Parathyroid adenoma (tissue), 2 donors: ENCODE results near the gene TDO2.
"Not testable (repeated sequence)": the region's sequence is repeated elsewhere in the genome, so short reads cannot be mapped to it uniquely, and the experiment has no call there.

Source experiments
- H2AFZ ChIP-seq: fragments of 300-600 bp; sonication (generic); one replicate; pipeline ENCODE4 v1.7.0; 2017; ENCODE audit warnings: antibody characterized with exemption, mild to moderate bottlenecking
- H3K27ac ChIP-seq: fragments of 300-600 bp; sonication (generic); one replicate; pipeline ENCODE4 v1.7.0; 2017
- H3K27me3 ChIP-seq: fragments of 300-600 bp; sonication (generic); one replicate; pipeline ENCODE4 v1.7.0; 2017; ENCODE audit warnings: low read length; ENCODE audit not compliant: control insufficient read depth, insufficient read depth
- H3K36me3 ChIP-seq: fragments of 300-600 bp; sonication (generic); one replicate; pipeline ENCODE4 v1.7.0; 2017; ENCODE audit warnings: low read length; ENCODE audit not compliant: control insufficient read depth, insufficient read depth
- H3K4me1 ChIP-seq: fragments of 300-600 bp; sonication (generic); one replicate; pipeline ENCODE4 v1.7.0; 2017; ENCODE audit warnings: control low read depth
- H3K4me2 ChIP-seq: fragments of 300-600 bp; sonication (generic); one replicate; pipeline ENCODE4 v1.7.0; 2017; ENCODE audit warnings: low read length
- H3K4me3 ChIP-seq: fragments of 300-600 bp; sonication (generic); one replicate; pipeline ENCODE4 v1.7.0; 2017; ENCODE audit warnings: low read depth, low read length
- H3K79me2 ChIP-seq: fragments of 300-600 bp; sonication (generic); one replicate; pipeline ENCODE4 v1.7.0; 2017; ENCODE audit warnings: control low read depth
- H3K9ac ChIP-seq: fragments of 300-600 bp; sonication (generic); one replicate; pipeline ENCODE4 v1.7.0; 2017; ENCODE audit warnings: mild to moderate bottlenecking
- H3K9me3 ChIP-seq: fragments of 300-600 bp; sonication (generic); one replicate; pipeline ENCODE4 v1.7.0; 2017; ENCODE audit warnings: low read length; ENCODE audit not compliant: control insufficient read depth
- CTCF ChIP-seq: fragments of 300-600 bp; sonication (generic); IDR thresholded peaks from one replicate; pipeline ENCODE4 v1.7.0; 2017; ENCODE audit warnings: antibody characterized with exemption, mild to moderate bottlenecking
- donor health status: primary hyperparathyroidism.

TDO2 gene

GRCh38 chr4:155889946-155890345 is 13.6 kb upstream of the TDO2 start:
- Histone ChIP-seq H3K79me2 (no peaks in the 10 kb centered on the region), H2AFZ (no peak overlapping the region), H3K9me3 (no peaks in the 10 kb centered on the region), H3K9ac (no peak overlapping the region), H3K27me3 (no peaks in the 10 kb centered on the region), H3K4me2 (no peak overlapping the region), H3K4me1 (no peaks in the 10 kb centered on the region), H3K27ac (no peak overlapping the region), H3K4me3 (no peak overlapping the region), H3K36me3 (no peaks in the 10 kb centered on the region)
- TF ChIP-seq CTCF, result no peak

- no peaks in the 10 kb centered on the region for H3K27me3 ChIP-seq
- H3K4me2 ChIP-seq, result no peak overlapping the region
- H2AFZ ChIP-seq, result no peak overlapping the region
- H3K9me3 ChIP-seq, result no peaks in the 10 kb centered on the region
- no peaks in the 10 kb centered on the region for H3K36me3 ChIP-seq
- no peaks in the 10 kb centered on the region for H3K79me2 ChIP-seq
- no peaks in the 10 kb centered on the region for H3K4me1 ChIP-seq
- H3K9ac ChIP-seq, result no peak overlapping the region
- H3K4me3 ChIP-seq, result no peak overlapping the region
- no peak overlapping the region for H3K27ac ChIP-seq
- no peak for TF ChIP-seq CTCF
These were observed 12.4 kb upstream of the TDO2 start for GRCh38 chr4:155891058-155891457.

- H3K4me1 ChIP-seq, H3K79me2 ChIP-seq, H3K27ac ChIP-seq, H2AFZ ChIP-seq, H3K27me3 ChIP-seq, H3K9ac ChIP-seq, H3K36me3 ChIP-seq, H3K4me3 ChIP-seq, H3K9me3 ChIP-seq, H3K4me2 ChIP-seq: not testable (repeated sequence)
These were observed 5.1 kb upstream of the TDO2 start for GRCh38 chr4:155898371-155898770.

- no peak overlapping the region for H3K4me2 ChIP-seq
- TF ChIP-seq CTCF, result no peak
- no peak overlapping the region for H2AFZ ChIP-seq
- no peak overlapping the region for H3K27ac ChIP-seq
- H3K9me3 ChIP-seq, result peaks cover 6% of the 10 kb centered on the region
- H3K79me2 ChIP-seq, result no peaks in the 10 kb centered on the region
- H3K4me1 ChIP-seq, result no peaks in the 10 kb centered on the region
- no peaks in the 10 kb centered on the region for H3K36me3 ChIP-seq
- H3K9ac ChIP-seq, result no peak overlapping the region
- H3K4me3 ChIP-seq, result no peak overlapping the region
- no peaks in the 10 kb centered on the region for H3K27me3 ChIP-seq
These were observed 3.6 kb upstream of the TDO2 start for GRCh38 chr4:155899891-155900290.

GRCh38 chr4:155900381-155900780 is 3.1 kb upstream of the TDO2 start:
- no peak for TF ChIP-seq CTCF
- Histone ChIP-seq H3K4me1 (no peaks in the 10 kb centered on the region), H3K36me3 (no peaks in the 10 kb centered on the region), H3K4me3 (no peak overlapping the region), H3K4me2 (no peak overlapping the region), H3K9me3 (peaks cover 6% of the 10 kb centered on the region), H3K27ac (no peak overlapping the region), H3K79me2 (no peaks in the 10 kb centered on the region), H3K27me3 (no peaks in the 10 kb centered on the region), H3K9ac (no peak overlapping the region), H2AFZ (no peak overlapping the region)
